Measurements from ENCODE around the gene RAB3IL1.

DNA sequence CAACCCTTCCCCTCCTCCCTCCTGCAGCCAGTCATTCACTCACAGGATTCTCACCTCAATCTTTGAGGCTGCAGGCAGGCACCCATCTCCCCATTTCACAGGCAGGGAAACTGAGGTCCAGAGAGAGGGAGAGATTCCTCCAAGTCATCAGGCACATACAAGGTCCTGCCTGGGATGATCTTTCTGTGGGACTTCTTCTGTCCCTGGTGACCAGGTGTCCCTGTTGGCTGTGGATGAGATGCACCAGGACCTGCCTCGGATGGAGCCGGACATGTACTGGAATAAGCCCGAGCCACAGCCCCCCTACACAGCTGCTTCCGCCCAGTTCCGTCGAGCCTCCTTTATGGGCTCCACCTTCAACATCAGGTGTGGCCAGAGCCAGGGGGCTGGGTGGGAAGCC, 42.3 kb upstream of the RAB3IL1 start:
- TF ChIP-seq, protein P1, sequence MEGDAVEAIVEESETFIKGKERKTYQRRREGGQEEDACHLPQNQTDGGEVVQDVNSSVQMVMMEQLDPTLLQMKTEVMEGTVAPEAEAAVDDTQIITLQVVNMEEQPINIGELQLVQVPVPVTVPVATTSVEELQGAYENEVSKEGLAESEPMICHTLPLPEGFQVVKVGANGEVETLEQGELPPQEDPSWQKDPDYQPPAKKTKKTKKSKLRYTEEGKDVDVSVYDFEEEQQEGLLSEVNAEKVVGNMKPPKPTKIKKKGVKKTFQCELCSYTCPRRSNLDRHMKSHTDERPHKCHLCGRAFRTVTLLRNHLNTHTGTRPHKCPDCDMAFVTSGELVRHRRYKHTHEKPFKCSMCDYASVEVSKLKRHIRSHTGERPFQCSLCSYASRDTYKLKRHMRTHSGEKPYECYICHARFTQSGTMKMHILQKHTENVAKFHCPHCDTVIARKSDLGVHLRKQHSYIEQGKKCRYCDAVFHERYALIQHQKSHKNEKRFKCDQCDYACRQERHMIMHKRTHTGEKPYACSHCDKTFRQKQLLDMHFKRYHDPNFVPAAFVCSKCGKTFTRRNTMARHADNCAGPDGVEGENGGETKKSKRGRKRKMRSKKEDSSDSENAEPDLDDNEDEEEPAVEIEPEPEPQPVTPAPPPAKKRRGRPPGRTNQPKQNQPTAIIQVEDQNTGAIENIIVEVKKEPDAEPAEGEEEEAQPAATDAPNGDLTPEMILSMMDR (IDR thresholded peaks at IDR 0.05; ENCODE audit: insufficient read depth, low read length): no peak
- TF ChIP-seq POLR2AphosphoS5 (IDR thresholded peaks at IDR 0.05; ENCODE audit: low read depth): no peak

Data from HL-60 (cell line).